HG02885 (cell line): ENCODE results near the gene DMBT1.

ENCODE experiments used
- ATAC-seq: cut with Tn5 transposase; IDR thresholded peaks from one replicate; pipeline ENCODE4 v1.9.1; 2021; ENCODE audit warnings: mild to moderate bottlenecking; ENCODE audit not compliant: unreplicated experiment, poor library complexity

Gene DMBT1

DNA sequence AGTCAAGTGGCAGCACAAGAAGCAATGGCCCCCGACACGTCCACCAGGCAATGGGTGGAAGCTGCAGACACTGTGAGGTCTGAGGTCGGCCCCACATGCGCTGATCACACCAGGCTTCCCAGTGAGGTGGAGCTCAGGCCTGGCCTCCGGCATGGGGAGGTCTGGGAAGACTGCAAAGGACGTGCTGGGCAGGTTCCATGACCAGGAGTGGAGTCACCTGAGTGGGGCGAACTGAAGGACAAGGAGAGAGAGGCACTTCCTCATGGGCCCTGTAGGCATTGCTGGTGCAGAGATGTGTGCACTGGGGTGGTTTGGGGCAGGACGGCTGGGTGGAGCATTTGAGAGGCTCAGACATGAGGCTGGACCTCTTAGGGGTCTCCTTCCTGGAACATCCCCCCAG is 103.9 kb downstream of the DMBT1 start:
- no peak for ATAC-seq

DNA sequence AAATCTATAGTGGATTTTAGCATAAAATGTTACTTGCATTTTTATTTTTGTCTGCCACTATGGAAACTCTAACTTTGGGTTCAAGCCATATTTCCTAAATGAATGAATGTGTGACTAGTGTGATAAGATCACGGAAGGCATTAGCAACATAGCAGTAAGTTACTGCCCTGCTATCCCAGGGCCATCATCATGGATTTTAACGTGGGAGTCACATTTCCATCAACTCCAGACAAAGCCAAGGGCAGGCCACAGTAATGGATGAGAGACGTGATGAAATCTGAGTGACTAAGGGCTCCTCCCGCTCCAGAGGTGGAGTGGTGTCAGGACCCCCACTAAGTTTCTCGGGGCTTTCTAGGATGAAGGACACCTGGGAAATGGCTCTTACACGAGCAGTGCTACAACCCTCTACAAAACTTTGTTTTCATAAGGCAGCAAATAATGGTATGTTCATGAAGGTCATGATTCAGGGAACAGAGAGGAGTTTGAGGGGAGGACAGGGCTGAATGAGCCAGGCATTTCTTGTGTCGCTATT is 104.8 kb downstream of the DMBT1 start:
- no peak for ATAC-seq

DNA sequence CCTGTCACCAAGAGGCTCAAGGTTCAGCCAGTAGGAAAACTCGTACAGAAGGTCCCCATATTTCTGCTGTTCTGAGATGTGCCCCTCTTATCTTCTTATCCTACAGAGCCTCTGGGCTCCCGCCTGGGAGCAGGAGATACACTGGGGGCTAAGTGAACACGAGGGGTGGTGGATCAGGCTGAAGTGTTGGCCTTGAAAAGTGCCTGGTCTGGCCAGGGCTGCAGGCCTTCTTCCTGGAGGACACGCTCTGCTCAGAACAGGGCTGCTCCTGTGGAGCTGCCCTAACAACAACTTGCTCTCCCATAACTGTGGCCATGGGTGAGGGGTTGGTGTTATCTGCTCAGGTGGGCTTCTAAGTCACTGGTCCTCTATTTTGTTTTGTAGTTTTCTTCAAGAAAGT is 105.4 kb downstream of the DMBT1 start:
- ATAC-seq, result no peak

DNA sequence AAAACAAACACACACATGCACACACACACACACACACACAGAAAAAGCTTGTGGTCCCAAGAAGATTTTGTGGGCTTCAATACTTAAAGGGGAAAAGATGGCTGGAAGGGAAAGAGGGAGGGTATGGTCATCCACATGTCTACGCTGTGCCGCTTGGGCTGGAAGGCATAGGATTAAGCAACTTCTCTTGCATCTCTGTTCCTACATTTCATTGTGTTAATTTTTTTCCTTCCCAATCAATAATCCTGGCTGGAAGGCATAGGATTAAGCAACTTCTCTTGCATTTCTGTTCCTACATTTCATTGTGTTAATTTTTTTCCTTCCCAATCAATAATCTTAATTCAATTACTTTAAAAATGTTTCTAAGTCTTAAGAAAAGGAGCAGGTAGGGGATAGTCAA is 108.5 kb downstream of the DMBT1 start:
- no peak for ATAC-seq

DNA sequence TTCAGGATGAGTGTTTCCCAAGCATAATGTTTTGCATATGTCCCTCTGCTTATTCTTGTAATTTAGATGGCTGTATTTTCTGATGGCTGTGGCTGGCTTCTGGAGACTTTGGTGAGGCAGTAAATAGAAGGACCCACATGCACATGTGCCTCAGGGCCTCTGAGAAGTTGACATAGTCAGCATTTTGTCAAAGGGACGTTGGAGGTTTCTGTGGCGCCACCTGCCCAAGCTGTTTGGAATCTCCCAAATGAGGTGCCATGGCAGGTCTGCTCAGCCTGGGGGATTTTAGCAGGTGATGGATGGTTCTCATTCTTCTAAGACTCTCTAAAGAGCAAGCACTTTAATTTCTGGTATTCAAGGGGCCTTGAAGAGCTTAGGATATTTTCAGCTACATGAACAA is 109.3 kb downstream of the DMBT1 start:
- ATAC-seq, result no peak

DNA sequence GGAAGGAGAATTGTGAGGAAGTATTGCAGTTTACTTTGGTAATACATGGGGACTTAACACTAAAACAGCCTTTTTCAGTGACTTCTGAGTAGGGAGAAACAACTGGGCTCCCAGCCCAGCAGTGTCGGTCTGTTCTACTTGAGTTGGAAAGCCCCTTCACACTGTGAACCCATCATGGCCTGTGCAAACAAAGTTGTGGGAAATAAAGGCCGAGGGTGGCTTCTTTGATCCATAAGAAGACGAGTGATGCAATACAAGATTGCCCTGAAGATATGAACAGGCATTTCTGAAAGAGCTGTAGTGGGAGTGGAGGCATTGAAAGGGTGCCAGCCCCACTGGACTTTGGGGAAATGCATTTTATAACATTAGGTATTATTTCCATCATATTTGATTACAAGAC is 110.8 kb downstream of the DMBT1 start:
- no peak for ATAC-seq

DNA sequence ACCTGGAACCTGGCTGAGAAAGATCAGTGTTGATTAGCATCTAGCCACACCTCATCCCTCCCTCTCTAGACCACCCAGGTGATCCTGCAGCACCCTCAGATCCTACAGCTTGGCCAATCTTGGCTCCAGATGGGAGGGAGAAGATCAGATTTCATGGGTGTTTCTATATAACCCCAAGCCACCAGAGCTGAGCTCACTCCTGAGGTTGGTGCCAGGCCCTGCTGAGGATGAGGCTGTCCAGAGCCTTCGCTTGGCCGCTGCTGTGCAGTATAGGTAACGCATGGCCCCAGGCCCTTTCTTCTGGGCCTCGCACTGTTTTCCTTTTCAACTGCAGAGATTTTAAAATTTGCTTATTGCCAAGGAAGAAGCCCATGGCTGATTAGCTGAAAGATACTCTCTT is 112.1 kb downstream of the DMBT1 start:
- no peak for ATAC-seq

DNA sequence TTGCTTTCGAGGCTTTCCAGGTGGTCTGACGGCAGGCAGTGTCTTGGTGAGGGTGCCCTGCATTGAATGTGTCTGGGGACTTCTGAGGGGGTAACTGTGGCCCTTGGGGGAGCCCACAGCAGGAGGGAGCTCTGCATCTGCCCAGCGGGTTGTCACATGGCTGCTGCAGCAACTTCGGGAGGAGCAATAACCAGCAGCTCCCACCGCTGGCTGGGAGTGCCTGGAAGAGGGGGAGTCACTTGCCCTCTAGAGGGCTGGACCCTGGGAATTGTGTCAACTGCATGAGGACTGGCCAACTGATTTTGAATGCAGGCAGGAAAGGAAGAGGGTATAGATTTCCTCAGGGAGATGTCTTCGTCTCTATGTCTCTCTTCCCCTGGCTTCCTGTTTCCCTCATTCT is 112.7 kb downstream of the DMBT1 start:
- no peak for ATAC-seq

DNA sequence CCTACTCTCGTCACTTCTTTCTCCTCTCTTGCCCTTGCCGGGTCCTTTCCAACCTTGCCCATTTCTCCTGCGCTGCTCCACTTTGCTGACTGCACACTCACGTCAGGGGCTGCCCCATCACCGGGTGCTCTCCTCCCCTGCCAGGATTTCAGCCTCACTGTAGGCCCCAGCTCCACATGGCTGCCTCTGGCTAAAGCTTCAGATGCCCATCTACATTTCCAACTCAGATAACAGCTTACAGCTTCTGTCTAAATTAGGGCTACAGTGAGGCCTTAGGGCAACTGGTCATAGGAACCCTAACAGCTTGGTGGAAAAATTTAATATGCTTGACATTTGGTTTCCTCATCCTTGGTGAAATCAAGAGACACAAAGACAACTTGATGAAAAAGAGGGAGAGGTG is 113.2 kb downstream of the DMBT1 start:
- ATAC-seq, result no peak

DNA sequence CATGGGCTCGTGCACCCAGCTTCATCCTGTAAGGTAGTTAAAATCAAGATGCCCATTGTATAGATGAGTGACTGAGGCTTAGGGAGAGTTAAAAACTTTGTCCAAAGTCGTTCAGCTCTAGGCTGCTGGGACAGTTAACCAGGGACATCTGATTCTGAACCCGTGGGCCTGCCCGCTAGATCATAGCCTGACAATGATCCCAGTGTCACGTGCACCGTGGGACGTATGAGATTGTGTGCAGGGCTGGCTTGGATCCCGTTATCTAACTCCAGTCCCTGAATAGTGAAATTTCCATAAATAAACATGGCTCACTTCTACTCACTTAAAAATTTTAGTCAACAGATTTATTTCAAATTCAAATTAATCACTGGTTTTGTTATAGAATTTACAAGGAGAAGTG is 114.2 kb downstream of the DMBT1 start:
- ATAC-seq, result no peak

DNA sequence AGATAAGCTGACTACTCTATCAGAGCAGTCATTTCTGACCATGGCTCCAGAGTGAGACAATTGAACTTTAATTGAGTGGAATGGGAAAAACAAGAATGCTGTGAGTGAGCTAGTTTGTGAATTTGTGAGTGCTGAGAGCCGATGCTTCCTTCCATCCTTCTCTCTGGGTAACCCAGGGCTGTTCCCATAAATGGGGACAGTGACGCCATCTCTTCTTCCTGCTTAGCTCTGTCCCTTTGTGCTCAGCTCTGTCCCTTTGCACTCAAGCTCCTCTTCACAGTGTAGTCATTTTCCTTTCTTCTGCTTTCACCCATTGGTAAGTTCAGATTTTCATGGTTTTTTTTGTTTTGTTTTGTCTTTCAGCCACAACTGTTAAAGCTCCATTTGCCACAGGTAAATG is 114.7 kb downstream of the DMBT1 start:
- ATAC-seq, result no peak

DNA sequence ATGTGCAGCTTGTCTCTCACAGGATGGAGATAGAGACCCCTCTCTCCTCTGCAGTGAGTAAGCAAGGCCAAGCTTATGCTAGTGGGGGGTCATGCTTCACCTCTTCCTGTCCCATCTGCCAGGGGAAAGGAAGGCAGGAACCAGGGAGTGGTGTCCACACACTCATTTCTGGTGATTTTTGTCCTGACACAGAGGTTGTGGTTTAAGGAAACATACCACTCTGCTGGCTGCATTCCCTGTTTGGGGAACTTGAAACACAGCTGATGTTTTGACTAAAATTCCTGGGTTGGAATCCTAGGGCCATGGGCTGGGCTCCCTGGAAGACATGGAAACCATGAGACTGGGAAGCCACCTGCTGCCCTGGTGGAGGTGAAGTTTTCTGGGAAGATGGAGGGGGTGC is 117.7 kb downstream of the DMBT1 start:
- ATAC-seq, result no peak

DNA sequence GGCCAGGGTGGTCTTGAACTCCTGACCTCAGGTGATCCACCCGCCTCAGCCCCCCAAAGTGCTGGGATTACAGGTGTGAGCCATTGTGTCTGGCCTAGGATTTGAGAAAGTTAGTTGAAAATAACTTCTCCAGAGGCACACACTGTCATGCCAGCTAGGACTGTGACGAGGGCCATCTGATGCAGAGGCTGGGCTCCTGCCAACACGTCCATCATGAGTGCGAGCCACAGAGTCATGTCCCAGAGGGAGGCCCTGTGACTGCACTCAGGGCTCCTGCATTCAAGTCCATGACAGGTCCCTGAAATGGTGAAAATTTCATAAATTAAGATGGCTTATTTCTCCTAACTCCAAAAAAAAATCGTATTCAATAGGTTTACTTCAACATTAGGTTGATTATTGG is 122.0 kb downstream of the DMBT1 start:
- no peak for ATAC-seq

DNA sequence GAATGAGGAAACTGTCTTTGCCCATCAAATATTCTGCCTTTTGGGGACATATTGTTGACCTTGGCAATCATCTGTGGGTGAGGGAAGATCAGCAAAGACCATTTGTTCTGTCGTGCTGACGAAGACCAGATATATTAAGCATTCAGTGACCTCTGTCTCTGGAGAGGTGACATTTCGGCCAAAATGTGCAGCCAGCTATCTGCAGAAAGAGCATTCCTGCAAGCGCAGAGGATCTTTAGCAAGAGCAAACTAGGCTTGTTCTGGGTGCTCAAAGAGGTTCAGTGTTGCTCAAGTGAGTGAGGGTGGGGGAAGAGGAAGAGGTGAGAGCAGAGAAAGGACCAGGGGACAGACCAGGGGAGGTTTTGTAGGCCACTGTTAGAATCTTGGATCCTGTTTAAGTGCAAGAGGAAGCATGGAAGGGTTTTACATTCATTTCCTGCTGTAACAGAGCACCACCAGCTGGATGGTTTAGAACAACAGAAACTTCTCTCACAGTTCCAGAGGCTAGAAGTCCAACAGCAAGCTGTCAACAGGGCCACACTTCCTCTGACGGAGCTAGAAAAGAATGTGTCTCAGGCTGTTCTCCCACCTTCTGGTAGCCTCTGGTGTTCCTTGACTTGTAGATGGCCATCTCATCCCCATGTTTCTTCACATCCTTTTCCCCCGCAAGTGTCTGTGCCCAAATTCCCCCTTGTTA is 127.9 kb downstream of the DMBT1 start:
- ATAC-seq, result no peak

DNA sequence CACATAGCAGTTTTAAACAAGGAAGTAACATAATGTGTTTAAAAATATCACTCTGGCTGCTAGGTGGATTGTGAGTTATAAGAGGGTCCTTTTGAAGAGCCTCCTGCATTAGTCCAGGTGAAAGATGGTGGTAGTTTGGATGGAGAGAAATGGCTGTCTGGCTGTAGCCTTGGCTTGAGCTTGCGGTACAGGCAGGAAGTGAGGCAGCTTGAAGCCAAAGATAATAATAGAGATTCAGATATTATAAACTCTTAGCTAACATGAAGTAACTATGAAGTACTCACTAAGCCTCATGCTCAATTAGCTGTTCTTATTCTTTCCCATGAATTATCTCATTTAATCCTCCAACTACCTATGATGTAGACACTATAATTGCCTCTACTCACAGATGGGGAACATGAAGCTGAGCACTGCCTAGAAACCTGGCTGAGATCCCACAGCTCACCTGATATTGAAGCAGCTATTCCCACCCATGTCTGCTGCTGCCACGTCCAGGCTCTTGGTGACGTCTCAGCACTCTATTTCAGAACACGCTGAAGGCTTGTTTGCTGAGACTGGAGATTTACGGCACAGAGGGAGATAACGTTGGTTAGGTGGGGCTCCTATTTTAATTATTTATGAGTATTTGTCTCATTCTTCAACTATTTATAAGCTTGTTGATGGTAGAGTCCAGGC is 128.7 kb downstream of the DMBT1 start:
- ATAC-seq, result no peak

DNA sequence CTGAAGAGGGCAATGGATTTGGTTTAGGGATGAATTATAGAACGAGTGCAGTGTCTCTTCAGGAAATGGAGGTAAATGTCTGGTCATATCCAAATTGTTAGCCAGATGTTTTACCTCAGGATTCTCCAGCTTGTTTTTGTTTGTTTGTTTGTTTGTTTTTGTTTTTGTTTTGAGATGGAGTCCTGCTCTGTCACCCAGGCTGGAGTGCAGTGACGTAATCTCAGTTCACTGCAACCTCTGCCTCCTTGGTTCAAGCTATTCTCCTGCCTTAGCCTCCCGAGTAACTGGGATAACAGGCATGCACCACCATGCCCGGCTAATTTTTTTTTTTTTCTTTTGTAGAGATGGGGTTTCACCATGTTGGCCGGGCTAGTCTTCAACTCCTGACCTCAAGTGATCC is 132.2 kb downstream of the DMBT1 start:
- no peak for ATAC-seq
